GM23248 (cell line): ENCODE results near the gene SLC1A2. TPM values are rescaled to one million over a fixed set of nuclear protein-coding genes. Genes with fewer than 3 reads are reported as not detected.
A peak's percentile ranks its signal among the peaks of the same experiment; 100 is the strongest.

Experiments used
- DNase-seq: peaks from one replicate; pipeline ENCODE4 v3.0.0-alpha.2; 2015
- H2AFZ ChIP-seq: fragments of 200-600 bp; sonication (generic); 2 replicates; pipeline ENCODE4 v1.6.1; 2016; ENCODE audit warnings: antibody characterized with exemption
- H3F3A ChIP-seq: fragments of 200-600 bp; sonication (generic); 2 replicates; pipeline ENCODE4 v1.6.1; 2016; ENCODE audit warnings: mild to moderate bottlenecking, antibody characterized with exemption, mixed run types; ENCODE audit not compliant: insufficient read depth
- H3K27ac ChIP-seq: fragments of 200-600 bp; sonication (generic); 2 replicates; pipeline ENCODE4 v1.5.1; 2016; ENCODE audit warnings: mild to moderate bottlenecking
- H3K27me3 ChIP-seq: fragments of 200-600 bp; sonication (generic); replicated peaks from 2 replicates; pipeline ENCODE4 v1.6.1; 2016; ENCODE audit warnings: mild to moderate bottlenecking; ENCODE audit not compliant: insufficient read depth
- H3K36me3 ChIP-seq: fragments of 200-600 bp; sonication (generic); 2 replicates; pipeline ENCODE4 v1.6.1; 2016; ENCODE audit warnings: low read depth, mild to moderate bottlenecking
- H3K4me1 ChIP-seq: fragments of 200-600 bp; sonication (generic); 2 replicates; pipeline ENCODE4 v1.6.1; 2016; ENCODE audit warnings: mild to moderate bottlenecking; ENCODE audit not compliant: insufficient read depth
- H3K4me2 ChIP-seq: fragments of 200-600 bp; sonication (generic); one replicate; pipeline ENCODE4 v1.6.1; 2016; ENCODE audit warnings: mild to moderate bottlenecking; ENCODE audit not compliant: unreplicated experiment
- H3K4me3 ChIP-seq: fragments of 200-600 bp; sonication (generic); 2 replicates; pipeline ENCODE4 v1.5.1; 2016; ENCODE audit warnings: mild to moderate bottlenecking
- H3K79me2 ChIP-seq: fragments of 200-600 bp; sonication (generic); 2 replicates; pipeline ENCODE4 v1.6.1; 2016; ENCODE audit warnings: mild to moderate bottlenecking; ENCODE audit not compliant: insufficient read depth
- H3K9ac ChIP-seq: fragments of 200-600 bp; sonication (generic); 2 replicates; pipeline ENCODE4 v1.6.1; 2016; ENCODE audit warnings: mild to moderate bottlenecking
- H3K9me2 ChIP-seq: fragments of 200-600 bp; sonication (generic); 2 replicates; pipeline ENCODE4 v1.6.1; 2016; ENCODE audit warnings: mixed run types, mild to moderate bottlenecking, moderate library complexity; ENCODE audit not compliant: insufficient read depth
- H3K9me3 ChIP-seq: fragments of 200-600 bp; sonication (generic); one replicate; pipeline ENCODE4 v1.6.1; 2017; ENCODE audit warnings: low read depth
- H4K20me1 ChIP-seq: fragments of 200-600 bp; sonication (generic); 2 replicates; pipeline ENCODE4 v1.6.0; 2016; ENCODE audit not compliant: insufficient read depth
- EZH2 ChIP-seq: fragments of 200-600 bp; sonication (generic); IDR thresholded peaks from 2 replicates; pipeline ENCODE4 v1.6.1; 2018; ENCODE audit warnings: antibody characterized with exemption, mild to moderate bottlenecking; ENCODE audit not compliant: insufficient read depth, poor library complexity, severe bottlenecking
- EZH2phosphoT487 ChIP-seq: fragments of 200-600 bp; sonication (generic); IDR thresholded peaks from 2 replicates; pipeline ENCODE4 v1.6.1; 2018; ENCODE audit warnings: antibody characterized with exemption, moderate library complexity, mild to moderate bottlenecking, low read depth; ENCODE audit not compliant: insufficient read depth
- WGBS, 2 experiments: methylation state at CpG; one replicate each; pipeline ENCODE4 v1.1.6; 2015 to 2017; ENCODE audit warnings: low lambda C conversion rate in 2 of 2, low coverage in 1 of 2; ENCODE audit errors: missing lambda C conversion rate in 2 of 2; 5-methylcytosine and 5-hydroxymethylcytosine counted together
- in situ Hi-C: fragments of 300-500 bp; cut with MboI; formaldehyde crosslinking; loops from 2 replicates; pipeline ENCODE4 v1.15.0; 2020
- polyA plus RNA-seq: library from polyadenylated mRNA; unstranded; fragments of >200 nt; fragmentation: Nextera tagmentation; extraction: Ambion mirVana; gene quantifications from 2 replicates; pipeline ENCODE4 v1.2.1, GENCODE V29; 2016
- total RNA-seq: library from RNA; depleted of rRNA; stranded (reverse); fragments of >200 nt; shearing (Covaris generic); gene quantifications from 2 replicates; pipeline ENCODE4 v1.2.3, GENCODE V29; 2014

Gene SLC1A2
- total and polyA plus RNA-seq, 2 experiments from 2014 or later, result 0.88 to 1.2 TPM

DNA sequence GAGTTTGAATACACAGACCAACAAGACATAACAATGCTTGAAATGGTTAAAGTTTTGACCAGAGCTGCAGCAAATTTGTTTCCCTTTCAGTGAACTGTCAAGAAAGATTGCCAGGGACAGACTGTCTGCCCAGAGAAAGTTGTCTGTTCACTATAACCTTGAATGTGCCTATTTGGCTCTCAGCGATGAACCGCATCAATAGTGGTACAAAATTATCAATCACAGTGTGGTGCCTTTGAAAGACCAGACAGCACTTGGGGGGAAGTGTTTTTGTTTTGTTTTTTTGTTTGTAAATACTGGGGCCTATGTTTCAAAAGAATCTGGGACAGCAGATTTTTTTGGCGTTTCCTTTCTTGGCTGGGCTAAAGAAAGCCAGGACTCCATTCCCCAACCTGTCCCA lies 157.3 kb downstream of the SLC1A2 start:
- no peak overlapping the region for H3K27ac ChIP-seq
- no peaks in the 10 kb centered on the region for H3K9me2 ChIP-seq
- H3K4me2 ChIP-seq, result no peak overlapping the region
- H3K36me3 ChIP-seq, result no peaks in the 10 kb centered on the region
- peaks cover 15% of the 10 kb centered on the region for H3K4me1 ChIP-seq
- in situ Hi-C loops, result no loop called here
- peaks cover 5% of the 10 kb centered on the region for H3F3A ChIP-seq
- H3K79me2 ChIP-seq, result no peaks in the 10 kb centered on the region
- no peaks in the 10 kb centered on the region for H4K20me1 ChIP-seq
- no peaks in the 10 kb centered on the region for H3K9me3 ChIP-seq
- no peaks in the 10 kb centered on the region for H3K27me3 ChIP-seq
- WGBS, 2 experiments, result 97 to 100% methylated on average over 3 of the region's 3 CpGs
- H3K4me3 ChIP-seq, result no peak overlapping the region
- H3K9ac ChIP-seq, result no peak overlapping the region
- TF ChIP-seq EZH2phosphoT487, result no peak
- no peak for TF ChIP-seq EZH2
- no peak for DNase-seq
- H2AFZ ChIP-seq, result no peak overlapping the region

GRCh38 chr11:35261197-35261596 lies 158.2 kb downstream of the SLC1A2 start:
- no peaks in the 10 kb centered on the region for H3K36me3 ChIP-seq
- no peak for DNase-seq
- H3K9ac ChIP-seq, result peak overlapping the region; percentile 57
- peak overlapping the region; percentile 79 for H3K27ac ChIP-seq
- peak overlapping the region; percentile 59 for H3K4me2 ChIP-seq
- in situ Hi-C loops, result no loop called here
- peaks cover 14% of the 10 kb centered on the region for H3K4me1 ChIP-seq
- H3K27me3 ChIP-seq, result no peaks in the 10 kb centered on the region
- no peaks in the 10 kb centered on the region for H3K9me3 ChIP-seq
- 43 to 67% methylated on average over 1 of the region's 1 CpG for WGBS, 2 experiments
- no peak overlapping the region for H2AFZ ChIP-seq
- no peaks in the 10 kb centered on the region for H3K79me2 ChIP-seq
- H3F3A ChIP-seq, result peaks cover 5% of the 10 kb centered on the region
- TF ChIP-seq EZH2 (no peak), EZH2phosphoT487 (no peak)
- H4K20me1 ChIP-seq, result no peaks in the 10 kb centered on the region
- peak overlapping the region; percentile 25 for H3K4me3 ChIP-seq
- H3K9me2 ChIP-seq, result no peaks in the 10 kb centered on the region

DNA sequence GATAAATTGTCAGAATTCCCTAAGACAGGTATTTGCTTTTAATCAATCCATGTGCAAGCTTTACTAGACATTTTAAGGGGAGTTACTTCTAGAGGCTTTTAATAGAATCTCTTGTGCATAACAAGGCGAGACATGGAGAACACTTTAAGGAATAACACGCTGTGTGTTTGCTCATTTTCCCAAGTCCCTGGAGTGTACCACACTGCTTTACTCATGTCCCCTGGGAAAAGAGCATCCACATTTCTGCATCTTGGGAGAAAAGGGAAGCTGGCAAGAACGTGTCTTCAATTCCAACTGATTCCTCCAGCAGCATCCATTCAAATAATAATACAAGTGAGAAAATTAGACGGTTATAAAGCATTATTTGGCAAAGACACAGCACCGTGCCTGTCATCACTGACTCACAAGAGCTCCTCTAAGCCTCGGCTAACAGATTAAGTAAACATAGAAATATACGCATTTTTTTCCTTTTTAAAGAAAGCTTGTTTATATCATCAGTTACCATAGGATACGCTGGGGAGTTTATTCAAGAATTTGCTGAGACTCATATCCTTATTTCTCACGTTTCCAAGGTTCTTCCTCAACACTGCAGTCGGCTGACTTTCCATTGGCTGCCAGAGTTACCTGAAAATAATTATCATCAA lies 158.9 kb downstream of the SLC1A2 start:
- peak overlapping the region; percentile 57 for H3K9ac ChIP-seq
- H3K9me3 ChIP-seq, result no peaks in the 10 kb centered on the region
- peak overlapping the region; percentile 25 for H3K4me3 ChIP-seq
- H3K27ac ChIP-seq, result peak overlapping the region; percentile 79
- H3F3A ChIP-seq, result peaks cover 5% of the 10 kb centered on the region
- H3K9me2 ChIP-seq, result no peaks in the 10 kb centered on the region
- no peak for TF ChIP-seq EZH2phosphoT487
- TF ChIP-seq EZH2, result no peak
- H3K4me2 ChIP-seq, result peak overlapping the region; percentile 61
- peak overlapping the region; percentile 1; the same call in 1 of the 2 replicates for H2AFZ ChIP-seq
- peaks cover 14% of the 10 kb centered on the region for H3K4me1 ChIP-seq
- DNase-seq, result peak; percentile 93
- H3K36me3 ChIP-seq, result no peaks in the 10 kb centered on the region
- H3K27me3 ChIP-seq, result no peaks in the 10 kb centered on the region
- in situ Hi-C loops, result no loop called here
- no peaks in the 10 kb centered on the region for H4K20me1 ChIP-seq
- no peaks in the 10 kb centered on the region for H3K79me2 ChIP-seq
- 13 to 14% methylated on average over 10 of the region's 10 CpGs for WGBS, 2 experiments

DNA sequence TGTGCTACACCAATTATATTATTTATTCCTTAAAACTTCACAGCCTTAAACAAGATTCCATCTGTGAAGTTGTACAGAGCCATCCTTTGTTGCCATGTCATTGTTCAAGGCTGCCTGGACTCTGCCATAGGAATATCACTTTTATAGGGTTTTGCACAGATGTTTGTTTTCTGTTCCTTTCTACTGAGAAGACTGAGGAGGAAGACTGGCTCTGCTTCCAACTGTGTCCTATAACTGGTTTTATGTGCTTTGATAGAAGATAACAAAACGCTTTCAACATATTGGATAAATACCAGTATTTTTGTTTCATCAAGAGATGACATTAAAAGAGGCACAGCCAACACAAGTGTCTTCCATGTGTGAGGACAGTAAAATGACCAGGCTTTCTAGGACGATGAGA lies 159.8 kb downstream of the SLC1A2 start:
- no peak overlapping the region for H2AFZ ChIP-seq
- H3F3A ChIP-seq, result peaks cover 5% of the 10 kb centered on the region
- no peaks in the 10 kb centered on the region for H3K79me2 ChIP-seq
- no peaks in the 10 kb centered on the region for H3K36me3 ChIP-seq
- DNase-seq, result no peak
- H3K27me3 ChIP-seq, result no peaks in the 10 kb centered on the region
- H3K4me2 ChIP-seq, result no peak overlapping the region
- no peak for TF ChIP-seq EZH2phosphoT487
- TF ChIP-seq EZH2, result no peak
- no peaks in the 10 kb centered on the region for H3K9me3 ChIP-seq
- peaks cover 14% of the 10 kb centered on the region for H3K4me1 ChIP-seq
- H3K27ac ChIP-seq, result no peak overlapping the region
- no peak overlapping the region for H3K4me3 ChIP-seq
- no peaks in the 10 kb centered on the region for H4K20me1 ChIP-seq
- in situ Hi-C loops, result no loop called here
- 85 to 87% methylated on average over 2 of the region's 2 CpGs for WGBS, 2 experiments
- H3K9ac ChIP-seq, result no peak overlapping the region
- no peaks in the 10 kb centered on the region for H3K9me2 ChIP-seq
